ENCODE measurements around the gene ELF3.
"Not testable (repeated sequence)": the region's sequence is repeated elsewhere in the genome, so short reads cannot be mapped to it uniquely, and the experiment has no call there.

ELF3 gene

DNA sequence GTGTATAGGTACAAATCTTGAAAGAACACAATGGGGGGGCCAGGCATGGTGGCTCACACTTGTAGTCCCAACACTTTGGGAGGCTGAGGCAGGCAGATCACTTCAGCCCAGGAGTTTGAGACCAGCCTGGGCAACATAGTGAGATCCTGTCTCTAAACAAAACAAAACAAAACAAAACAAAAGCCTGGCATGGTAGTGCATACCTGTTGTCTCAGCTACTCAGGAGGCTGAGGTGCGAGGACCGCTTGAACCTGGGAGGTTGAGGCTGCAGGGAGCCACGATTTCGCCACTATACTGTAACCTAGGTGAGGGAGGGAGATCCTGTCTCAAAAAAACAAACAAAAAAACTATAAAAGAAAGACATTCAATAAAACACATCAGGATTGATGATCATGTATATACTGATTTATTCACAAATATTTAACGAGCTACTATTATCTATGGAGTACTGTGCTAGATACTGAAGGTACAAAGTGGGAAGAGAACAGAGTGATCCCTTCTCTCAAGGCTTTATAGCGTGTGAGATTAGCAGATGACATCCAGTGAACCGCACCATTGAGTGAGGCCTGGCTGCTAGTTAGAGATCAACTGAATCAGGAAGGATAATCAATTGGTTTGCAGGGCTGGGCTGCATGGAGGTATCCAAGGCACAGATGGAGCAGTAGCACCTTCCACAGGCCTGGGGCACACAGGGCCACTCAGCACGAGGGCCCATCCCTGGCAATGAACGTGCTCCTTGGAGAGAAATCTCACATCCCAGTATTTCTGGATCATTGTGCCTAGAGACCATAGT lies 26.4 kb downstream of the ELF3 start:
- no peak for DNase-seq

DNA sequence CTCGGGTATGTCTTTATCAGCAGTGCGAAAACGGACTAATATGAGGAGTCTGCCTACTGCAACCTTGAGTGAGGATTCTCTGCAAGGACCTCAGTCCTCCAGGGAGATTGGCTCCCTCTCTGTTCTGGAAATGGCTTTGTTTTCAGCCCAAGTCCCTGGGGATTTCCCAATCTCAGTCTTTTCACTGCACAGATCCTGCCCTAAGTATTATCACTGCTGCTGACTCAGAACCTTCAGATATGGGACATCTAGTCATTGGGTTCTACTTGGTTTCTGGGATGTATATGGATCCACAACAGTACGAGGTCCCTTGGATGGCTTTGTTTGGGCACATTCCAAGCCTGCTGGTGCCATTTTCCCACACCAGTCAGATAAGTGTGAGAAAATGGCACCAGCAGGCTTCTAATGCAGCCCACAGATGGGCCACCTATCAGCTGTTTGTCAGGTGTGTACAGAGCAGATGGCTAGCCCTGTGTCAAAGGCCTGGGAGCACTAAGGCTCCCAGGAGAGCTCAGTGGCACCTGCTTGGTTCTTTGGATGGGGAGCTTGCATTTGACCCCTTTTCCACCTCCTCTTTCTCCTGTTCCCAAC lies 27.4 kb downstream of the ELF3 start:
- no peak for DNase-seq

DNA sequence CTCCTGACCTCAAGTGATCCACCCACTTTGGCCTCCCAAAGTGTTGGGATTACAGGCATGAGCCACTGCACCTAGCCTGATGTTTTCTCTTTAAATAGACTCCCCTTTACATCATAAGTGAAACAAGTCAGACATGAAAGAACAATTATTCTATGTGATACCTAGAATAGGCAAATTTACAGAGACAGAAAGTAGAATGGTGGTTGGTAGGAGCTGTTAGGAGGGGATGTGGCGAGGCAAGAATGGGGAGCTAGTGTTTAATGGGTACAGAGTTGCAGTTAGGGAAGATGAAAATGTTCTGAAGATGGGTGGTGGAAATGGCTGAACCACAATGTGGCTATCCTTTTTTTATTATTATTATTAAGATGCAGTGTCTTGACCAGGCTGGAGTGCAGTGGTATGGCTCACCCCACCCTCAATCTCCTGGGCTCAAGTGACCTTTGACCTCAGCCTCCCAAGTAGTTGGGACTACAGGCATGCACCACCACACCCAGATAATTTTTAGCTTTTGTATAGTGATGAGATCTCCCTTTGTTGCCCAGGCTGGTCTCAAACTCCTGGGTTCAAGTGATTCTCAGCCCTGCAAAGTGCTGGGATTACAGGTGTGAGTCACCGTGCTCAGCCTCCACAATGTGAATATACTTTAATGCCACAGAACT lies 28.4 kb downstream of the ELF3 start:
- DNase-seq, result no peak

DNA sequence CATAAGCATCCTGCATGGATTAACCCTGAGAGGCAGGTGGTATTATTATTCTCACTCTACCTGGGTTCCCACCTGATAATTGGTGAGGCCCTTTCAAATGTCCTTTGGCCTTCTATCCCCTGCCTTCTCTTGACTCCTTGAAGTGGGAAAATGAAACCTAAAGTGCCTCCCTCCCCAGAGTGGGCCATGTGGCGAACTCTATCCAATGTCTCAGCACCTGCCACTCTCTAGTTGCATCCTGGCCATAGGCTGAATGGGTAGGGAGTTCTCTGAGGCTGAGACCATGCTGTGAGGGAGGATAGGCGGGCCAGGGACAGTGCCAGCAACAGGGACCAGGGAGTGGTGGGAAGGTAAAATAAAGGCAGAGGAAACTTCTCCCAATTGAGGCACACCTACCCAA lies 35.3 kb downstream of the ELF3 start:
- DNase-seq, result no peak

DNA sequence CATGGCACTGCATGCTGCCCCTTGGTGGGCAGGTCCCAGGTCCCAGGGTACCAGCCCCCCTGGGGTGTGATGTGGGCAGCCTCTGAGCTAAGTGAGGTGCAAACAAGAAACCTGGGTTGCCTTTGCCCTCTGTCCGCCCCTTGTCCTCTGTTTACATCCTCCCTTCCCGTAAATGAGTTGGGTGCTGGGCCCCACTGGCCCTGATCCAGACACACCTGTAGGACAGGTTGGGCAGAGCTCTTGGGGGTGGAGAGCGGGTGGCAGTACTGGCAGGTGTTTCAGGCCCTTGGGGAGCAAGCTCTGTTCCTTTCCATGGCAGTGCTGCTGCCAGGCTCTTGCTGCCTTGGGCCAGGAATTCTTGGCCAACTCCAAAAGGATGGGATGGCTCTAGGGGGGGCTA lies 35.8 kb downstream of the ELF3 start:
- DNase-seq, result no peak

DNA sequence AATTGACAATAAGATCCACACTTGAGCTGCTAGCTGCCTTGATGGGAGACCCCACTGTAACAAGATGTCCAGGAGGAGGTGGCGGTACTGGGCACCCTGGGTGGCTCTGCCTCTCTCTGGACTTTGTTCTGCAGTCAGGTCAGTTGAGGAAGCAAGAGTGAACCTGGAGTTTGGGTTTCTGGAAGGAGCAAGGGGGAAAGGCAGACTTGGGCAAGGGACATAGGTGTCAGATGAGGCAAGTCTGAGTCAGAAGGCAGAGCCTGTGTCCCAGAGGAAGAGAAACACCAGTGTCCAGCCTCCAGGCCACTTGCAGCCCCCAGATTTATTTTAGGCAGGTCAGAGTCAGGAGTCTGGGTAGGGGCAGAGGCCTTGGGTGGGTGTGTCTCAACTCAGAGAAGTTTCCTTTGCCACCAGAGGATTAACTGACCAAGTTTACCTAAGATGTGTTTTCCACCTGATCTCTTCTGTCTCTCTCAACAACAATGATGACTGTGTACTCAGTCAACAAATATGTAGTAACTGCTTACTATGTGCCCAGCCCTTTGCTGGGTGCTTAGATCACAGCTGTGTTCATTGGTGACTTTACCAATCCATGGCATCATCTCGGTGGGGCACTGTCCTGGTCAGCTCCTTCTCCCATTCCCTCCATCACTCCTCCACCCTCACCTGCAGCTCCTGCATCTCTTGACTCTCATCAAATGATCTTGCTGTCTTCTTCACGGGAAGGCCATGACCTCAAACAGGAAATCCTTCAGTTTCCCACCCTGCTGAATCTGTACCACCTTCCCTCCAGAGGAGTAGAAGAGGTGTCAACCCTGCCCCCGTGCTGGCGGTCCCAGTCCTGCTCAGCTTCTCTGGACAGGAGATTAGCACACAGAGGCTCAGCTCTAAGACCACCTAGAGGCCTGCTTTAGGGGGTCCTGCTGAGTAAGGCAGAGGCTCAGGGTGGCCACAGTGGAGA lies 36.6 kb downstream of the ELF3 start:
- no peak for DNase-seq

DNA sequence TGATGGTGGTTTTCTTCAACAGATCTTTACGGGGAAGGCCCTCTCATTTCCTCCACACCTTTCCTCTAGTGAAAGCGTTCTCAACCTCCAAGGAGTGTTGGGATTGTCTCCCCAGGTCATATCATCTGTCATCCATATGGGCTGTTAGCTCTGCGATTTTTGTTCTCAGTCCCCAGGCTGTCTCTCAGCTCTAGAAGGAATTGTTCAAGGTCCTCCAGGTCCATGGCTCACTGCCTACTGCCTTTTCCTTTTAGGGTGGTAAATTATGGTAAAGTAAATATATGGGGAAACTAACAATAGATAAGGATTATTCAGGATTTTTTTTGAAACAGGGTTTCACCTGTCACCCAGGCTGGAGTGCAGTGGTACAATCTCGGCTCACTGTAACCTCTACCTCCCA lies 37.6 kb downstream of the ELF3 start:
- DNase-seq, result no peak

DNA sequence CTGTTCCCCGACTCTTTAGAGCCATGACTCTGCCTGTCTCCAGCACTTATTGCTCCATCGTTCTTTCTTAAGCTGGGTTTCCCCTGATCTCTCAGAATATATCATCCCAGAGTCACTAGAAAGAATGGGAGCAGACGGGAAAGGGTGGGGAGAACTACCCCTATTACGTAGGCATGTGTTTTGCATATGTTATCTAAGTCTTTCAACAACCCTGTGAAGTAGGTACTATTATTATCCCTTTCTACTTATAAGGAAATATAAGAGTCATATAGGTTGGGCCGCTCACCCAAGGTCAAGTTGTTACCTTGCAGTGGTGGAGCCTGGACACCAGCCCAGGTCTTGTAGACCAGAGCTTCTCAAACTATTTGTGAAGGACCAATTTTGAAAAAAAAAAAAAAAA lies 38.7 kb downstream of the ELF3 start:
- DNase-seq, result no peak

DNA sequence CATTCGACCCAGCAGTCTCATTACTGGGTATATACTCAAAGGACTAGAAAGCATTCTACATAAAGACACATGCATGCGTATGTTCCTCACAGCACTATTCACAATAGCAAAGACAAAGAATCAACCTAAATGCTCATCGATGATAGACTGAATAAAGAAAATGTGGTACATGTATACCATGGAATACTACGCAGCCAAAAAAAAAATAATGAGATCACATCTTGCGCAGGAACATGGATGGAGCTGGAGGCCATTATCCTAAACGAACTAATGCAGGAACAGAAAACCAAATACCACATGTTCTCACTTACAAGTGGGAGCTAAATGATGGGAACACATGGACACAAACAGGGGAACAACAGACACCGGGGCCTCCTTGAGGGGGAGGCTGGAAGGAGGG lies 43.7 kb downstream of the ELF3 start:
- no peak for DNase-seq

DNA sequence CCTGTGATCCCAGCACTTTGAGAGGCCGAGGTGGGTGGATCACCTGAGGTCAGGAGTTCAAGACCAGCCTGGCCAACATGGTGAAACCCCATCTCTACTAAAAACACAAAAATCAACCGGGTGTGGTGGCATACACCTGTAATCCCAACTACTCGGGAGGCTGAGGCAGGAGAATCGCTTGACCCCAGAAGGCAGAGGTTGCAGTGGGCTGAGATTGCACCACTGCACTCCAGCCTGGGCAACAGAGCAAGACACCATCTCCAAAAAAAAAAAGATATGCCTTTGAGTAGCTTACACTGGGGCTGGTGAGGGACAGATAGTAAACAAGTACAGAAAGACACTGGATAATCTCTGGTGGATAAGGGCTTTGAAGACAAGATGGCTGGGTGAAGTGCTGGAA lies 44.3 kb downstream of the ELF3 start:
- not testable (repeated sequence) for DNase-seq

DNA sequence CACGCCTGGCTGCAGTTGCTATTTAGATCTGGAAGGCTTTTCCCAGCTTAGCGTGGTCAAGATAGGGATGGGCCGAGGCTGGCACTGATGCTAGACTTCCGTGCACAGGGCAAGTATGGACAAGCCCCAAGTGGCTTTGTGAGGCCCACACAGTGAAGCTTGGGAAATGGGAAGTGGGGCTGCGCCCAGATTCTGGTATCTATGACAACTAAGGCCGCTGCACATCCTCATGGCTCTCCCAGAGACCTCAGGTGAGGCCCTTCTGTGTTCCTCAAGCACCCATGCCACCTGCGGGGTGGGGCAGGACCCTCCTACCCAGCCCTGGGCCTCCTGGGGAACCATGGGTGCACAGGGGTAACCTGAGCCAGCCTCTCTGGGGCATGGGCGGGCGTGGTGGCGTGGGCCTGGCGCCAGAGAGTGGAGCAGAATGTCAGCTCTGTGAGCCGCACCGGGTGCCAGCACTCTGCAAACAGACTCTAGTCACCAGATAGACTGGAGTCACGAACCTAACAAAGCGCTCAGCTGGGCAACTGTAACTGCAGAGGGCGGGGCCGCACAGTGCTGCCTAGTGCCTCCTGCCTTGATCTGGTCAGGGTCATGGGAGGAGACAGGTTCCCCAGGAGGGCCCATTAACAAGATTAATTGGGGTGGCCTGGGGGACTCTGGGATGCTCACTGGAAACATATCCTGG lies 46.4 kb downstream of the ELF3 start:
- DNase-seq, result no peak

DNA sequence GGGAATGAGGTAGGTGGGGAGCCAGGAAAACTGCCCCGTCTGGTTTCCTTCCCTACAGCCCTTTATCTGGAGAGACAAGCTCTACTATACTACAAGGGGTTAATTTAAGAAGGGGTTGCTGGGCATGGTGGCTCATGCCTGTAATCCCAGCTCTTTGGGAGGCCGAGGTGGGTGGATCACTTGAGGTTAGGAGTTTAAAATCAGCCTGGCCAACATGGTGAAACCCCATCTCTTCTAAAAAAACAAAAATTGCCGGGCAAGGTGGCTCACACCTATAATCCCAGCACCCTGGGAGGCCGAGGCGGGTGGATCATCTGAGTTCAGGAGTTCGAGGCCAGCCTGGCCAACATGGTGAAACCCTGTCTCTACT lies 46.9 kb downstream of the ELF3 start:
- DNase-seq, result not testable (repeated sequence)

DNA sequence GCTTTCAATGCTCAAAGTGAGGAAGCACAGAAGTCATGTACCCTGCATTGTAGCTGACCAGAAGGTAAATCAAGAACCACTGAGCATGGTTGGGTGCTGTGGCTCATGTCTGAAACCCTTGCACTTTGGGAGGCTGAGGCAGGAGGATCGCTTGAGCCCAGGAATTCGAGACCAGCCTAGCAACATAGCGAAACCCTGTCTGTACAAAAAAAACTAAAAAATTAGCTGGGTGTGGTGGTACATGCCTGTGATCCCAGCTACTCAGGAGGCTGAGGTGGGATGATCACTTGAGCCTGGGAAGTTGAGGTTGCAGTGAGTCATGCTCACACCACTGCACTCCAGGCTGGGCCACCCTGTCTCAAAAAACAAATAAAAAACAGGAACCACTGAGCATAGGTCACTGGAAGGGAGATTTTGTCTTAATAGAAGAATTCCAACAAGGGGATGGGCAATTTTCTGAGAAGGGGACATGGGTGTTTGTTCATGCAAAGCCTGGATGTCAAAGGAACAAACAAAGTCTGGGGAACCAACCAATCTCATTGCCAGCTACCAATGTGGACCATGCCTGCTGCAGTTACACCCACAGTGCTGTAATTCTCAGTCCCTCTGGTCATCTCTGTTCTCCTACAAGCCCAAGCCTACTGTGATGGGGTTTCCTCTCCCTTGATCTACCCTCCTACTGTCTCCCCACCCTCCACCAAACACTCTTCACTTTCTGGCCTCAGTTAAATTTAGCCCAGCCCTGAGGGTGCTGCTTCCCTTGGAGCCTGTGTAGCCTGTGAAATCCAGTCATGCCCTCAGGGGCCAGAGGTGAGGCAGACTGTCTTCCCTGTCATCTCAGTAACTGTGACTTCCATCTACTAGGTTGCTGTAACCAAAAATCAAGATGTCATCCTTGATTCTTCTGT lies 47.9 kb downstream of the ELF3 start:
- DNase-seq, result no peak

DNA sequence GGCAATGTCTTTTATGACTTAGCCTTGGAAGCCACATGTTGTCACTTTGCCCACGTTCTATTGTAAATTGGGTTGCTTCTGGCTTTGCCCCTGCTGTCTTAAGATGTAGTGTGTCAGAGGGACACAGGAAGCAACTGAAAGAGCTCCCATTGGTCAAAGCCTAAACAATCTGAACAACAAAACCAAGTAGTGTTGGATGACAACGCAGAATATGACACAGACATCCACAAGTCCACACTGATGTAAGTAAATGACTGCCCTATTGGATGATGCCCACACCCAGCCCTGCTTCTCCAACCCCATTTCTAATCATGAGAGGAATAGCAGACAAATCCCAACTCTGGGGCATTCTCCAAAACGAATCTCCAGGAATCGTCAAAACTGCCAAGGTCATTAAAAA lies 50.7 kb downstream of the ELF3 start:
- DNase-seq, result no peak

DNA sequence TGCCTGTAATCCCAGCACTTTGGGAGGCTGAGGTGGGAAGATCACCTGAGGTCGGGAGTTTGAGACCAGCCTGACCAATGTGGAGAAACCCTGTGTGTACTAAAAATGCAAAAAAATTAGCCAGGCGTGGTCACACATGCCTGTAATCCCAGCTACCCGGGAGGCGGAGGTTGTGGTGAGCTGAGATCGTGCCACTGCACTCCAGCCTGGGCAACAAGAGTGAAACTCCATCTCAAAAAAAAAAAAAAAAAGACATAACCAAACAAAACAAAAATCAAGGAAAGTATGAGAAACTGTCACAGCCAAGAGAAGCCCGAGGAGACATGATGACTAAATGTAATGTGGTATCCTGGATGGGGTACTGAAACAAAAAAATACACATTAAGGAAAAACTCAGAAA lies 51.4 kb downstream of the ELF3 start:
- not testable (repeated sequence) for DNase-seq

DNA sequence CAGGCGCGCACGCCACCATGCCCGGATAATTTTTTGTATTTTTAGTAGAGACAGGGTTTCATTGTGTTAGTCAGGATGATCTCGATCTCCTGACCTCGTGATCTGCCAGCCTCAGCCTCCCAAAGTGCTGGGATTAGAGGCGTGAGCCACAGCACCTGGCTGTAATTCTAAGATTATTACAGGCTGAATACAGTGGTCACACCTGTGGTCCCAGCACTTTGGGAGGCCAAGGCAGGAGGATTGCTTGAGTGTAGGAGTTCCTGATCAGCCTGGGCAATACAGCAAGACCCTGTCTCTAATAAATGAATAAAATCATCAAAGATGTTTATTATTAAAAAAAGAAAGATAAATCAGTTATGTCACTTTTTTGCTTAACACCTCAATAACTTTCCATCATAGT lies 52.2 kb downstream of the ELF3 start:
- DNase-seq, result not testable (repeated sequence)

DNA sequence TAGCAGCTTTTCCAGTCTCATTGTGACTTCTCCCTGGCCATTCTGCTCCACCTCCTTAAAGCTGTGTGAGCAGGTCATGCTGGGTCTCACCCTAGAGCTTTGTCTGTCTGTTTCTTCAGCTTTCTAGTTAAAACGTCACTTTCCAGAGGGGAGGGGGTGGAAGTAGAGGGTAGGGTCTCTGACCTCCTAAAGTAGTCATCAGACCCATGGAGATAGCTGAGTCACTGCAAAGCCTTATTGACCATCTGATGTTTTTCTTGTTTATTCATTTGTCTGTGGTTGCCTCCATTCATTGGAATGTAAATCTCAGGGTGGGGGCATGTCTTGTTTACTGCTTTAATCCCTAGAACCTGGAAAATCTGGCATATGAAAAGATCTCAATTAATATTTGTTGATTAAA lies 52.7 kb downstream of the ELF3 start:
- DNase-seq, result no peak

DNA sequence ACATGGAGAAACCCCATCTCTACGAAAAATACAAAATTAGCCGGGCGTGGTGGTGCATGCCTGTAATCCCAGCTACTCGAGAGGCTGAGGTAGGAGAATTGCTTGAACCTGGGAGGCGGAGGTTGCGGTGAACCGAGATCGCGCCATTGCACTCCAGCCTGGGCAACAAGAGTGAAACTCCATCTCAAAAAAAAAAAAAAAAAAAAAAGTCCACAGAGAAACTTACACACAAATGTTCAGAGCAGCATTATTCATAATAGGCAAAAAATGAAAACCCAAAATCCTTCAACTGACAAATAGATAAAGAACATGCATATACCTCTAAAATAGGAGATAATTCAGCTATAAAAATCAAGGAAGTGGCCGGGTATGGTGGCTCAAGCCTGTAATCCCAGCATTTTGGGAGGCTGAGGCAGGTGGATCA lies 54.5 kb downstream of the ELF3 start:
- DNase-seq, result not testable (repeated sequence)

Measured in stimulated activated naive CD4-positive, alpha-beta T cell (primary cell).